Liver (tissue), 9 donors: ENCODE measurements around the gene LARGE1. TPM values are rescaled to one million over a fixed set of nuclear protein-coding genes. Genes with fewer than 3 reads are reported as not detected.

Experiments used
- DNase-seq: peaks from one replicate; pipeline ENCODE4 v3.0.0-alpha.2; 2017; ENCODE audit warnings: low spot score
- H3K27ac ChIP-seq, 2 donors: one replicate each; pipeline ENCODE4 v1.7.0; 2013; ENCODE audit warnings: inconsistent platforms in 2 of 2, low read length in 2 of 2, control low read depth in 1 of 2, low read depth in 1 of 2, mild to moderate bottlenecking in 1 of 2
- H3K27me3 ChIP-seq, 4 donors: one replicate each; pipeline versions ENCODE4 v1.6.1 to v1.7.0; 2013; ENCODE audit warnings: low read length in 3 of 4, inconsistent platforms in 1 of 4, mild to moderate bottlenecking in 1 of 4, moderate library complexity in 1 of 4; ENCODE audit not compliant: control insufficient read depth in 4 of 4, insufficient read depth in 4 of 4
- H3K36me3 ChIP-seq, 4 donors: one replicate each; pipeline versions ENCODE4 v1.6.1 to v1.7.0; 2013; ENCODE audit warnings: low read length in 3 of 4, mild to moderate bottlenecking in 3 of 4, low read depth in 1 of 4, moderate library complexity in 1 of 4; ENCODE audit not compliant: control insufficient read depth in 4 of 4, insufficient read depth in 3 of 4
- H3K4me1 ChIP-seq, 4 donors: one replicate each; pipeline versions ENCODE4 v1.6.1 to v1.7.0; 2013; ENCODE audit warnings: low read length in 3 of 4, mild to moderate bottlenecking in 3 of 4, moderate library complexity in 1 of 4; ENCODE audit not compliant: control insufficient read depth in 4 of 4, insufficient read depth in 4 of 4
- H3K4me3 ChIP-seq, 3 donors: one replicate each; pipeline versions ENCODE4 v1.6.1 to v1.7.0; 2013; ENCODE audit warnings: low read length in 3 of 3, control low read depth in 1 of 3, low read depth in 1 of 3, mild to moderate bottlenecking in 1 of 3
- H3K9ac ChIP-seq, 2 donors: one replicate each; pipeline ENCODE4 v1.7.0; 2013; ENCODE audit warnings: low read length in 2 of 2, mild to moderate bottlenecking in 2 of 2, moderate library complexity in 2 of 2, control low read depth in 1 of 2, low read depth in 1 of 2
- H3K9me3 ChIP-seq, 4 donors: one replicate each; pipeline versions ENCODE4 v1.6.1 to v1.7.0; 2013; ENCODE audit warnings: low read length in 3 of 4; ENCODE audit not compliant: control insufficient read depth in 4 of 4
- EGR1 ChIP-seq, 2 donors: IDR thresholded peaks; 2 replicates each; pipeline ENCODE4 v1.6.1; 2016 to 2018; ENCODE audit warnings: antibody characterized with exemption in 2 of 2, low read depth in 2 of 2
- FOXA1 ChIP-seq: IDR thresholded peaks from 2 replicates; pipeline ENCODE4 v1.6.1; 2016; ENCODE audit warnings: antibody characterized with exemption
- GABPA ChIP-seq, 2 donors: IDR thresholded peaks in 1 of 2; conservative IDR thresholded peaks in 1 of 2; 2 replicates each; pipeline ENCODE4 v1.6.1; 2016; ENCODE audit warnings: antibody characterized with exemption in 2 of 2, mild to moderate bottlenecking in 1 of 2, moderate library complexity in 1 of 2
- HNF4A ChIP-seq, 2 donors: conservative IDR thresholded peaks; 2 replicates each; pipeline ENCODE4 v1.6.1; 2016; ENCODE audit warnings: antibody characterized with exemption in 2 of 2, mild to moderate bottlenecking in 2 of 2
- HNF4G ChIP-seq: IDR thresholded peaks from 2 replicates; pipeline ENCODE4 v1.6.1; 2016; ENCODE audit warnings: antibody characterized with exemption
- JUND ChIP-seq, 2 donors: IDR thresholded peaks; 2 replicates each; pipeline ENCODE4 v1.6.1; 2016; ENCODE audit warnings: antibody characterized with exemption in 2 of 2
- NR2F2 ChIP-seq: IDR thresholded peaks from 2 replicates; pipeline ENCODE4 v1.6.1; 2016; ENCODE audit warnings: antibody characterized with exemption
- RAD21 ChIP-seq, 2 donors: IDR thresholded peaks; 2 replicates each; pipeline ENCODE4 v1.6.1; 2016; ENCODE audit warnings: antibody characterized with exemption in 2 of 2, mild to moderate bottlenecking in 2 of 2
- SP1 ChIP-seq: IDR thresholded peaks from 2 replicates; pipeline ENCODE4 v1.6.1; 2018; ENCODE audit warnings: antibody characterized with exemption, mild to moderate bottlenecking
- TAF1 ChIP-seq: conservative IDR thresholded peaks from 2 replicates; pipeline ENCODE4 v1.6.1; 2016; ENCODE audit warnings: antibody characterized with exemption, mild to moderate bottlenecking
- YY1 ChIP-seq: IDR thresholded peaks from 2 replicates; pipeline ENCODE4 v1.6.1; 2016; ENCODE audit warnings: antibody characterized with exemption, mild to moderate bottlenecking
- whole genome bisulfite sequencing: extraction: QIAGEN DNeasy Blood & Tissue Kit; methylation state at CpG from one replicate; pipeline ENCODE4 v1.1.7; 2013; 5-methylcytosine and 5-hydroxymethylcytosine counted together
- polyA plus RNA-seq, 2 donors: library from polyadenylated mRNA; stranded (reverse) in 1 of 2; unstranded in 1 of 2; fragments of 200-250 nt in 1 of 2; fragments of >200 nt in 1 of 2; fragmentation: Nextera tagmentation in 1 of 2; extraction: Ambion mirVana in 1 of 2; gene quantifications; one replicate each; pipeline versions ENCODE4 v1.2.1 to v1.2.3, GENCODE V29; 2013 to 2015
- total RNA-seq, 2 donors: library from RNA; depleted of rRNA; stranded (reverse); fragments of >200 nt; gene quantifications; one replicate each; pipeline ENCODE4 v1.2.3, GENCODE V29; 2014
- TF ChIP-seq, protein P1 (sequence below): IDR thresholded peaks from 2 replicates; pipeline ENCODE4 v1.6.1; 2016; ENCODE audit warnings: antibody characterized with exemption
- TF ChIP-seq, protein P2 (sequence below): IDR thresholded peaks from 2 replicates; pipeline ENCODE4 v1.6.1; 2016; ENCODE audit warnings: antibody characterized with exemption
- TF ChIP-seq, protein P3 (sequence below): IDR thresholded peaks from 2 replicates; pipeline ENCODE4 v1.6.1; 2016; ENCODE audit warnings: antibody characterized with exemption
- donor health status: healthy.
- donor health status: healthy.
- donor health status: healthy.
- donor health status: healthy.
- donor health status: healthy.

LARGE1 gene
- total and polyA plus RNA-seq, 4 donors: 2.3 to 14.1 (median 5.7) TPM

DNA sequence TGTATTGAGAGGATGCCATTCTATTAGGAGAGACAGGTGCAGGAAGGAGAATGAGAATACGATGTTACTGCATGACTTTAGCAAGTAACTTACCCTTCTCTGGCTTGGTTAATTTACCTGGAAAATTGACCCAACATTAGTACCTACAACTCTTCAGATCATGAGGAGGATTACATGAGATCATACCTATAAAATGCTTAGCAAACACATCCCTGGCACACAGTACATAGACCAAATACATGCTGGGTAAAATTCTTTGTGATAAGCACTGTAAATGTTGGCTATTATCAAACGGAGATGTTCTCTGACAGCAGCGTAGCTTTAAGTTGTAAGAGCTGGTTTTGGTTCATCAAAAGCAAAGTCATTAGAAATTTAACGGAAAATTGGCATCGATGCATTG lies 28.8 kb downstream of the LARGE1 start:
- 68% methylated on average over 5 of the region's 5 CpGs for WGBS
- peaks cover 3 to 28% (median 12%) of the 10 kb centered on the region in 4 donors for H3K4me1 ChIP-seq
- no peaks in the 10 kb centered on the region for H3K9me3 ChIP-seq
- H3K27me3 ChIP-seq: no peaks in the 10 kb centered on the region
- no peaks in the 10 kb centered on the region for H3K36me3 ChIP-seq
- no peak overlapping the region for H3K4me3 ChIP-seq
- DNase-seq: no peak
- TF ChIP-seq RAD21 (IDR thresholded peaks at IDR 0.05): no peak
- TF ChIP-seq HNF4A (conservative IDR thresholded peaks at IDR 0.05): no peak
- TF ChIP-seq HNF4G: no peak
- no peak for TF ChIP-seq EGR1 (IDR thresholded peaks at IDR 0.05; ENCODE audit: low read depth in 2 of 2)
- TF ChIP-seq, protein P1, sequence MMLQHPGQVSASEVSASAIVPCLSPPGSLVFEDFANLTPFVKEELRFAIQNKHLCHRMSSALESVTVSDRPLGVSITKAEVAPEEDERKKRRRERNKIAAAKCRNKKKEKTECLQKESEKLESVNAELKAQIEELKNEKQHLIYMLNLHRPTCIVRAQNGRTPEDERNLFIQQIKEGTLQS: no peak
- TF ChIP-seq, protein P2, sequence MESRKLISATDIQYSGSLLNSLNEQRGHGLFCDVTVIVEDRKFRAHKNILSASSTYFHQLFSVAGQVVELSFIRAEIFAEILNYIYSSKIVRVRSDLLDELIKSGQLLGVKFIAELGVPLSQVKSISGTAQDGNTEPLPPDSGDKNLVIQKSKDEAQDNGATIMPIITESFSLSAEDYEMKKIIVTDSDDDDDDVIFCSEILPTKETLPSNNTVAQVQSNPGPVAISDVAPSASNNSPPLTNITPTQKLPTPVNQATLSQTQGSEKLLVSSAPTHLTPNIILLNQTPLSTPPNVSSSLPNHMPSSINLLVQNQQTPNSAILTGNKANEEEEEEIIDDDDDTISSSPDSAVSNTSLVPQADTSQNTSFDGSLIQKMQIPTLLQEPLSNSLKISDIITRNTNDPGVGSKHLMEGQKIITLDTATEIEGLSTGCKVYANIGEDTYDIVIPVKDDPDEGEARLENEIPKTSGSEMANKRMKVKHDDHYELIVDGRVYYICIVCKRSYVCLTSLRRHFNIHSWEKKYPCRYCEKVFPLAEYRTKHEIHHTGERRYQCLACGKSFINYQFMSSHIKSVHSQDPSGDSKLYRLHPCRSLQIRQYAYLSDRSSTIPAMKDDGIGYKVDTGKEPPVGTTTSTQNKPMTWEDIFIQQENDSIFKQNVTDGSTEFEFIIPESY: no peak
- TF ChIP-seq TAF1: no peak
- TF ChIP-seq, protein P3, sequence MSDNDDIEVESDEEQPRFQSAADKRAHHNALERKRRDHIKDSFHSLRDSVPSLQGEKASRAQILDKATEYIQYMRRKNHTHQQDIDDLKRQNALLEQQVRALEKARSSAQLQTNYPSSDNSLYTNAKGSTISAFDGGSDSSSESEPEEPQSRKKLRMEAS: no peak
- TF ChIP-seq YY1: no peak
- no peak for TF ChIP-seq GABPA (IDR thresholded peaks at IDR 0.05 in 1 of 2, conservative IDR thresholded peaks at IDR 0.05 in 1 of 2)
- TF ChIP-seq SP1: no peak
- TF ChIP-seq NR2F2: no peak
- no peak overlapping the region for H3K9ac ChIP-seq
- H3K27ac ChIP-seq: no peak overlapping the region

DNA sequence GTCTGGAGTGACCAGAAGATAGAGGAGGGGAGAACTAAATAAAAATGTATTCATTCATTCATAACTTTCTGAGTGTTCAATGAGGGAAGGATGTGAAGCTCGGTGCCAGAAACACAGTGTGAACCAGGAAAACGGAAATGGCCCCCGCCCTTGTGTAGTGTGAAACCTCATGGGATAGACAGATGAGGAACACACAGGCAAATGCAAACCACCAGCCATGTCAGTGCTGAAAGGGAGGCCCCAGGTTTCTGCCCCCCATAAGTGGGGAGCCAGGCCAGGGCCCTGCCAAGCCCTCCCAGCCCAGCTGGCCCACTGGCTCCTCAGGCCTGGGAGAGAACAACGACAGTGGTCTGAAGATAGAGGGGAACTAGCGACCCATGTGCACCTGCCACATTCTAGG lies 30.5 kb downstream of the LARGE1 start:
- Histone ChIP-seq H3K4me1 (peaks cover 3 to 27% (median 12%) of the 10 kb centered on the region in 4 donors), H3K9ac (no peak overlapping the region), H3K27ac (no peak overlapping the region), H3K9me3 (no peaks in the 10 kb centered on the region), H3K4me3 (no peak overlapping the region), H3K27me3 (no peaks in the 10 kb centered on the region), H3K36me3 (no peaks in the 10 kb centered on the region)
- TF ChIP-seq RAD21 (IDR thresholded peaks at IDR 0.05) (no peak), JUND (IDR thresholded peaks at IDR 0.05) (no peak), HNF4G (no peak), SP1 (no peak), TAF1 (no peak), FOXA1 (no peak), GABPA (IDR thresholded peaks at IDR 0.05 in 1 of 2, conservative IDR thresholded peaks at IDR 0.05 in 1 of 2) (no peak)
- TF ChIP-seq, protein P3: no peak
- TF ChIP-seq, protein P2: no peak
- TF ChIP-seq, protein P1: no peak
- 84% methylated on average over 5 of the region's 5 CpGs for WGBS
- no peak for DNase-seq
